Stimulated activated naive CD4-positive, alpha-beta T cell treated with Interleukin-2 at 50 U/mL for 16 hours (primary cell): Measurements from ENCODE around the gene SDF4.
"Not testable (repeated sequence)": the region's sequence is repeated elsewhere in the genome, so short reads cannot be mapped to it uniquely, and the experiment has no call there.

Experiments used
- DNase-seq: peaks from one replicate; lab custom pipeline; 2025; lab: John Stamatoyannopoulos, UW

The SDF4 gene

DNA sequence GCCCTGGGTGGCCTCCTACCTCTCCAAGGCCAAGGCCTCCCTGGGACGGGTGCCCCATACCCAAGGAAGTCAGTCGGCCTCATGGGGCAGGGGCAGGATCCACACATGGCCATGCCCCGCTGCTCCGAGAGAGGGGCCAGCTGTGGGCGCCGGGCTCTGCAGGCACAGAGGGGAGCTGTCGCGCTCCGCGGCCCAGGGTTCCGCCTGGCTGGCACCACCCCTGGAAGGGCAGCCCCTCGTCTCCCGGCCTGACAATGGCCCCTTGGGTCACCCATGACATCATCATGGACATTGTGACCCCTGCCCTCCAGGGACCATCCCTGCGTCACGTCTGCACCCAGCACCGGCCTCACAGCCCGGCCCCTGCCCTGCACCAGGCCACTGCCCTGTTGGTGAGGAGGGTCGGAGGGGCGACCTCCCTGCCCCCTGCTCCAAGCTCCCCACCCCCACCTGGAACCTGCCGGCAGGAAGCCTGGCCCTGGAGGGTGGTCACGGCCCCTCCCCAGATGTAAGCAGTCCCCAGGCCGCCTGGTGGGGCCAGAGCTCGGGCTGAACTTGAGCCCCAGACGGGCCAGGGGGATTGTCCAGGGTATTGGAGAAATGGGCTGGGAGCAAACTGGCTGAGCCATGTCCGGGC, 52.3 kb downstream of the SDF4 start:
- DNase-seq, result no peak

DNA sequence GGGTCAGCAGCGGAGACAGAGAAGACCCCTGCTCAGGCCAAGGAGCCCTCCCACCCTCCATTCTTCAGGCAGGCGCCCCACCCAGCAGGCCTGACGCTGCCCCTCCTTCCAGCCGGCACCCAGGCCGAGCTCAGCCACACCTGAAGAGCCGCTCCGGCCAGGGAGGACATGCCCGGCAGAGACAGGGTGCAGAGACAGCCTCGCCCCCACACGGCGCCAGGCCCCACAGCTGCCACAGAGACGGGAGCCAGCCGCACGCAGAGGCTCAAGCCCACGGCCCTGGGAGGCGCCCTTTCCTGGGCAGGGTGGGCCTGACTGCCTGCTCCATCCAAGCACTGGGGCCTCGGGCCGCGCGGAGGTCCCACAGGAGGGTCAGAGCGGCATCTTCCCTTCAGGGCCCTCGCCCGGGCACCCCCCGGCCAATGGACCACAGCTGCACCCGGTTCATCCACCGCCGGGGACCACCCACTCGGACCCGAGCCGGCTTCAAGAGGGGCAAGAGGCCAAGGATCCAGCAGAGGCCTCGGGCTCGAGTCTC, 52.9 kb downstream of the SDF4 start:
- DNase-seq, result no peak

DNA sequence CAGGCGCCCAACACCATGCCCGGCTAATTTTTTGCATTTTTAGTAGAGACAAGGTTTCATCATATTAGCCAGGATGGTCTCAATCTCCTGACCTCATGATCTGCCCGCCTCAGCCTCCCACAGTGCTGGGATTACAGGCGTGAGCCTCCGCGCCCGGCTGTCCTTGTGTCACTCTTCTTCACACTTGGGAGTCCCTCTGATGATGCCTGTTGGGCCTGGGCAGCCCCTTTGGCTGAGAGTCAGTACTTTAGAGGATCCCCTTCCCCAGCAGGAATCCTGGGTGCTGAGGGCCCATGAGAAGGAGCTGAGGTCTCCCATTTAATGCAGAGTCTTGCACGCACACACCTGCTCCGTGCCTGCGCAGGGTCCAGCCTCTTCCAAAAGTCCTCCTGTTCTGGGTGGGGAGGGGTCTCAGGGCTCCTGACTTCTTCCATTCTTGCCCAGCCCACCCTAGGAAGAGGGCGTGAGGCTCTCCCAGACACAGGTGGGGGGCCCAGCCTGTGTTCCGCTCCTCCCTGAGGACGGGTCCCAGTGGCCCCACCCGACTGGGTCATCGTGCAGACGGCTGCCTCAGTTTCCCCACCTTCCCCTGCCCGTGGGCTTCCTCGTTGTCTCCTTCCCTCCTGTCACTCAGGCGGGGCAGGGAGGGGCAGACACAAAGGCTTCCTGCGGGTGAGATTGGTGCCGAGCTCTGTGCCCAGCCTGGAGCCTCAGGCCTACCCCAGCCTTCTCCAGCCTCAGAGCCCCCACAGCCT, 54.2 kb downstream of the SDF4 start:
- no peak for DNase-seq

- DNase-seq, result no peak
Measured at GRCh38 chr1:1176931-1177330, 54.9 kb downstream of the SDF4 start.

- DNase-seq, result not testable (repeated sequence)
Measured at GRCh38 chr1:1176063-1176761, 55.6 kb downstream of the SDF4 start.

GRCh38 chr1:1175221-1176062, 56.4 kb downstream of the SDF4 start:
- DNase-seq, result no peak

- DNase-seq, result peak; percentile 19
Measured at GRCh38 chr1:1173793-1174415, 57.9 kb downstream of the SDF4 start, which contains the start of gene TTLL10. Gene TTLL10, plus strand, starts transcription at chr1:1173880. Its CDS starts 5,336 bp downstream, at chr1:1179216.

DNA sequence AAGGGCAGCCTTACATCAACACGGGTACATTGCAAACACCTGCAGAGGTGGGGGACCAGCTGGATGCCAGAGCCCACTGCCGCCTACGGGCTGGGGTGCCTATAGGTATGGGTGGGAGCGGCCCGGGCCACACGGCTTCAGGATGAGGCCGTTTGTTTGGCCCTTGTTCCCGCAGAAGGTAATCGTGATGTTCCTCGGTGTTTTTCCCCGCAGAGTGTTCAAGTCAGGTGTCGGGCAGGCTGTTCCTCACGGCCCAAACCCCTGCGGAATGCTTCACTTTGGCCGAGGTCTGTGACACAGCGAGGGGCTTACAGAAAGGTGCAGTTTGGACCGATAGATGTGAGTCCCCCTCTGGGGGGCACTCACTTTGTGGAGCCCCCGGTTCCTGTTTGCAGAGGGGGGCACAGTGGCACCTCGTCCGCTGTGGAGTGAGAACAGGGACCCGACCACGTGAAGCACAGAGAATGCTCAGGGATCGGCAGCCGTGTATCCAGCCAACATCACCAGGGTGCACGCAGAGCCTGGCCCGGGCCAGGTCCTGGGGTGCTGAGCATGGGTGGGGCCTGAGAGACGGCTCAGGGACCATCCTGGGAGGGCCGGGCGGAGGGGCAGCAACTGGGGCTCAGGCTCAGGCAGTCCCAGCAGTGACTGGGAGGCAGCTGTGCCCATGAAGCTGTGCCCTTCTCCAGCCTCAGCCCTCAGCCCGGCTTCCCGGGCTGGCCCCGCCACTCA, 58.6 kb downstream of the SDF4 start:
- DNase-seq, result no peak

DNA sequence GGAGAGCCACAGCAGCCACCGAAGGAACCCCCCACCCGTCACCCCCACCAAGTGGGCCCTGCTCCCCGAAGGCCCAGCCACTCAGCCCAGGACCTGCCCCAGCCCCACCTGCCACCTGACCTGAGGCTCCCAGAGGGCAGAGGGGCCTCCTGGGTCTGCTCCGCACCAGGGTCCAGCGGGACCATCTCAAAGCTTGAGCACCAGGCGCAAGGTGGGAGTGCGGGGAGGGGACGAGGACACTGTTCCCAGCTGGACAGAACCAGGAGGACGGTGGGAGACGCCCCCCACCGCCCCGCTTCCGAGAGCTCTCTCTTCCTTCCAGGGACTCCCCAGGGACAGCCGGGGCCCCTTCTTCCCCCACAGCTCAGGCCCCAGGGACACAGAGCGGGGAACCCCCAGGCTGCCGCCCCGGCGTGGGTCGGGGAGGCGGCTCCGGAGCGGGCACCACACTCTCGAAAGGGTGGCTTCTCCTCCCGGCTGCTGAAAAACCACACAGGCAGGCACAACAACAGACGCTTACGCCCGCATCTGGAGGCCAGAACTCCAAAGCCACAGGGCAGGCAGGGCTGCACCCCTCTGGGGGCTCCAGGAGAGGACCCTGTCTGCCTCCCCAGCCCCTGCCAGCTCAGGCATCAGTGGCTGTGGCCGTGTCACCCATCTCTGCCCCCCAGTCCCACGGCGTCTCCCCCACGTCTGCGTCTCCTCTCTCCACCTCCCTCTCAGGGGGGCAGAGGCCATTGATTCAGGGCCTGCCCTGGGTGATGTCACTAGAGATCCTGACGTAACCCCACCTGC, 60.1 kb downstream of the SDF4 start:
- peak; percentile 9 for DNase-seq

GRCh38 chr1:1171161-1171545, 60.6 kb downstream of the SDF4 start:
- no peak for DNase-seq

DNA sequence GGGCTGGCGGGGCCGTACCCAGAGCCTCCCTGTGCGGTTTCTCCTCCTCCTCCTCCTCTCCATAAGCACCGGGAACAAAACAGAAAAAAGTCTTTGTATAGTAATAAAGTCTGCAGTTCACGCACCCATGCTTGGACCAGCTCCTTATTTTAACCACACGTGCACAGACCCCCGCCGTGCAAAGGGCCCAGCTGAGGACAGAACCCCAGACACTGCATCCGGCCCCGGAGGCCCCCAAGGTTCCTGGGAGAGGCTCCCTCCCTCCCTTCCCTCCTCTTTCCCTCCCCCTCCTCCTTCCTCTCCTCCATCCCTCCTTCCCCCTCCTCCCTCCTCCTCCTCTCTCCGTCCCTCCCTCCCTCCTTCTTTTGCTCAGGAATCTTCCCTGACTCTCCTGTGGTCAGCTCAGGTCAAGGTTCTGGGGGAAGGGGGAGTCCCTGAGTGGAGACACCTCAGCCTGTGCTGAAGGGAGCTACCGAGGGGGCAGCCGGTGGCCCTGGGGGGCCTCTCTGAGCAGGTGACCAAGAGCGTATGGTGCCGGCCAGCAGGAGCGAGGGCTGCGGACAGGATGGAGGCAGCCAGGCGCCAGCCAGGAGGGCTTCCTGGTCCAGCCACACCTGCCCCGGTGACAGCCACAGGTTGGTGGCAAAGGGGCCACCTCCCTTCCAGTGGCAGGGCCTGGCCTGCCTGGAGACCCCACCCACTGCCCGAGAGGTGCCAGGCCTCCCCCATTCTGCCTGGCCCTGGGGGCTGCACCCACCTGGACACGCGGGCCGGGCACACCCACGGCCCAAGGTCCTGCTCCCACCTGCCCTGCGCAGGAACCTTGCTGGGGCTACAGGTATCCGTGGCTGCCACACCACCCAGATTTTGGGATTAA, 61.3 kb downstream of the SDF4 start:
- no peak for DNase-seq

- DNase-seq, result no peak
Measured at GRCh38 chr1:1169429-1170214, 62.2 kb downstream of the SDF4 start.

- no peak for DNase-seq
Measured at GRCh38 chr1:1168451-1169411, 63.1 kb downstream of the SDF4 start.

DNA sequence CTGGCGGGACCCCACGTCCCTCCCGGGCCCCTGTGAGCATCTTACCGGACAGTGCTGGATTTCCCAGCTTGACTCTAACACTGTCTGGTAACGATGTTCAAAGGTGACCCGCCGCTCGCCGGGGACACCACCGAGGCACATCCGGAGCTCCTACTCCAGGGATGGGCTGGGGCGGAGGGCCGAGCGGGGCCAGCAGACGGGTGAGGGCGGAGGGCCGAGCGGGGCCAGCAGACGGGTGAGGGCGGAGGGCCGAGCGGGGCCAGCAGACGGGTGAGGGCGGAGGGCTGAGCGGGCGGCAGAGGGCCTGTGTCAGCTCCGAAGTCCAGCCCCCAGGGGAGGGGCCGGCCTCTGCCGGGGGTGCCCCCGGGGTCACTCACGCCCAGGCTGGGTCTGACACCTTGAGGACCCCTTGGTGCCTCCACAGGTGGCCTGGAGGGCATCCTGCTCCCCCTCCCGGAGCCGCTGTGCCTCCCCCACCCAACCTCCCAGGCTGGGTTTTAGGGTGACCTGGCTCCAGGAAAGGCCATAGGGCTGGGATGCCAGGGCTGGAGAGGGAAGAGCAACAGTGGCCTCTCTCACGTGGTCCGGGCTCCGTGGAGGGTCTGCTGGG, 63.9 kb downstream of the SDF4 start:
- no peak for DNase-seq

DNA sequence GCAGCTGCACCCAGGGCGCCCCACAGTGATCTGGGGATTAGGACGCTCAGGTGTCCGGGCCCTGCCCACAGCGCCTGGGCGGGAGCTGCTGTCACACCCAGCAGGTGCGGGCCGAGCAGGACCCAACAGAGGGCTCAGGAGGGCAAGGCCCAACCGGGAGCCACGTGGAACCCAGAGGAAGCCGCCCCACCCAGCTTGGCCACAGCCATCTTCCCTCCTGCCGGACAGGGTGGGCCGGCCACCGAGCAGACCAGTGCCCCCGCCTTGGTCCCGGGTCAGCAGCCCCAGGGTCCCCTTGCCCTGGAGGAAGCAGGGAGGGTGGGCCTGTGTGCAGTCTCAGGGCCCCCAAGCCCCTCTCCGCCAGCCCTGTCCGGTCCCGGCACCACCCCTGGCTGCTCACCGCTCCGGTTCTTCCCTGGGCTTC, 64.4 kb downstream of the SDF4 start:
- DNase-seq, result no peak
